Left ventricle myocardium inferior (tissue), 1 donor: ENCODE measurements around the gene ATP8A1. TPM values are rescaled to one million over a fixed set of nuclear protein-coding genes. Genes with fewer than 3 reads are reported as not detected.

Experiments
- DNase-seq: peaks from one replicate; pipeline ENCODE4 v3.0.0-alpha.2; 2020
- H3K27ac ChIP-seq: fragments of 200-600 bp; replicated peaks from 2 replicates; pipeline ENCODE4 v1.8.0; 2021
- H3K27me3 ChIP-seq: fragments of 200-600 bp; 2 replicates; pipeline ENCODE4 v1.8.0; 2021; ENCODE audit warnings: low read depth
- H3K36me3 ChIP-seq: fragments of 200-600 bp; 2 replicates; pipeline ENCODE4 v1.8.0; 2021
- H3K4me1 ChIP-seq: fragments of 200-600 bp; 2 replicates; pipeline ENCODE4 v1.8.0; 2021
- H3K4me3 ChIP-seq: fragments of 200-600 bp; 2 replicates; pipeline ENCODE4 v1.8.0; 2021; ENCODE audit warnings: mild to moderate bottlenecking, moderate library complexity
- H3K9me3 ChIP-seq: fragments of 200-600 bp; replicated peaks from 2 replicates; pipeline ENCODE4 v1.8.0; 2021
- intact Hi-C: fragments of 100-400 bp; cut with micrococcal nuclease; formaldehyde crosslinking; loops from one replicate; pipeline ENCODE4 v1.11.0; 2022
- total RNA-seq: library from RNA; stranded (reverse); fragmentation: NEBNext Ultra II Directional; extraction: Animal tissue kit (Norgen Biotek cat#: 25700); gene quantifications from one replicate; pipeline ENCODE4 v1.2.1, GENCODE V29; 2021
- TF ChIP-seq, protein P1 (sequence below): fragments of 200-600 bp; IDR thresholded peaks from 2 replicates; pipeline ENCODE4 v1.8.0; 2021; ENCODE audit warnings: antibody characterized with exemption, mild to moderate bottlenecking, borderline replicate concordance
- donor health status: DM: no; HTN: yes; CAD: no; lungs with severe emphysema.

Gene ATP8A1
- total RNA-seq, 1 donor from 2014 or later = 19.2 TPM

DNA sequence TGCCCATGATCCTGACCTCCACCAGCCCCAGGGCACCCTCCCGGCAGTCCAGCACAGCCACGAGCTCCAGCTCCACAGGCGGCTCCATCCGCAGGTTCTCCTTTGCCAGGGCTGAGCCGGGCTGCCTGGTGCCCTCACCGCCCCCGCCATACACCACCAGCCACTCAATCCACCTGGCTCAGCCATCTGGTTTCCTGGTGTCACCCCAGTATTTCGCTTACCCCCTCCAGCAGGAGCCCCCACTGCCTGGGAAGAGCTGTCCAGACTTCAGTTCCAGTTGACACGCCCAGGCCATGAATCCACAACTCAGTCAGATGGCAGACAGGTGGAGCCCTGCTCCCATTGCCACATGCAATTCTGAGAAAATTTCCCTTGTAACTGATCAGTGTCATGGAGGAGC, 255.7 kb downstream of the ATP8A1 start:
- peaks cover 8% of the 10 kb centered on the region for H3K36me3 ChIP-seq
- H3K27ac ChIP-seq = no peak overlapping the region
- TF ChIP-seq, protein P1, sequence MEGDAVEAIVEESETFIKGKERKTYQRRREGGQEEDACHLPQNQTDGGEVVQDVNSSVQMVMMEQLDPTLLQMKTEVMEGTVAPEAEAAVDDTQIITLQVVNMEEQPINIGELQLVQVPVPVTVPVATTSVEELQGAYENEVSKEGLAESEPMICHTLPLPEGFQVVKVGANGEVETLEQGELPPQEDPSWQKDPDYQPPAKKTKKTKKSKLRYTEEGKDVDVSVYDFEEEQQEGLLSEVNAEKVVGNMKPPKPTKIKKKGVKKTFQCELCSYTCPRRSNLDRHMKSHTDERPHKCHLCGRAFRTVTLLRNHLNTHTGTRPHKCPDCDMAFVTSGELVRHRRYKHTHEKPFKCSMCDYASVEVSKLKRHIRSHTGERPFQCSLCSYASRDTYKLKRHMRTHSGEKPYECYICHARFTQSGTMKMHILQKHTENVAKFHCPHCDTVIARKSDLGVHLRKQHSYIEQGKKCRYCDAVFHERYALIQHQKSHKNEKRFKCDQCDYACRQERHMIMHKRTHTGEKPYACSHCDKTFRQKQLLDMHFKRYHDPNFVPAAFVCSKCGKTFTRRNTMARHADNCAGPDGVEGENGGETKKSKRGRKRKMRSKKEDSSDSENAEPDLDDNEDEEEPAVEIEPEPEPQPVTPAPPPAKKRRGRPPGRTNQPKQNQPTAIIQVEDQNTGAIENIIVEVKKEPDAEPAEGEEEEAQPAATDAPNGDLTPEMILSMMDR = peak; percentile 14
- DNase-seq = no peak
- intact Hi-C loops = no loop called here
- peaks cover 31% of the 10 kb centered on the region for H3K4me1 ChIP-seq
- peaks cover 37% of the 10 kb centered on the region for H3K27me3 ChIP-seq
- peak overlapping the region; percentile 80 for H3K4me3 ChIP-seq
- H3K9me3 ChIP-seq = no peaks in the 10 kb centered on the region

DNA sequence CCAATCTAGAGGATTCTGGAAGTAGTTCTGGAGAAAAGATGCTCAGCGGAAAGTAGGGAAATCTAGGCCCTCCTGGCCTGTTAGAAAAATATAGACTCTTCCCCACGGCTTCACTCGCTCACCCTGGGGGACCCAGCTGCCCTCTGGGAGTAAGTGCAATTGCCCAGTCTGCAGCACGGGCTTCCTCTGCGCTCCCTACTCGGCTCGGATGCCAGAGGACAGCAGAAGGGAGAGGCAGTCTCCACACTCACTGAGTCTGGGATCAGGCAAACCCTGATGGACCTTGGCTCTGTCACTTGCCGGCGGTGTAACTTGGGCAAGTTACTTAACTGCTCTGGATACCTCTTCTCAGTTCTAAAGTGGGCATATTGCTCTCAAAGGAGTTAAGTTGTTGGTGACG, 257.5 kb downstream of the ATP8A1 start:
- DNase-seq = no peak
- Histone ChIP-seq H3K4me1 (peaks cover 31% of the 10 kb centered on the region), H3K9me3 (no peaks in the 10 kb centered on the region), H3K36me3 (peaks cover 8% of the 10 kb centered on the region), H3K27me3 (peaks cover 46% of the 10 kb centered on the region), H3K4me3 (peak overlapping the region; percentile 80), H3K27ac (peak overlapping the region; percentile 75)
- TF ChIP-seq, protein P1 = no peak
- intact Hi-C loops = no loop called here

DNA sequence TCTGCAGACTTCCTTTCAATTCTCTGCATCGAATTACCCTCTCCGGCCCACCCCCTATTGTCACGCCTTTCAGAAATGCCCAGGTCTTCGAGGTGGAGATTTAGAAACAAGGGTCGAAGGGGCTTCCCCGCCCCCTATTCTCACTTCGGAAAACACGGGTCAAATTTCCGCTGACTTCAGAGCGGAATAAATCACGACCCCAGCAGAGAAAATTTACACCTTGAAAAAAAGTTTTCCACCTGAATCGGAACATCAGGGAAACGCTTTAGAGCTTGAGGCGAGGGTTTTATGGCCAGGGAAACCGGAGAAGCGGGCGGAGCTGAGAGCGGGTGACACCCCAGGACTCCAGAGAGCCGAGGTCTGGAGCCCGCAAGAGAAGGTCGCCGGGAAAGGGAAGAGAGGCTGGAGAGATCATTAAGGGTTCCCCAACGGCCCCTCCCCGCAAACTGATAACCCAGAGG, 258.0 kb downstream of the ATP8A1 start:
- H3K27me3 ChIP-seq = peaks cover 46% of the 10 kb centered on the region
- peaks cover 8% of the 10 kb centered on the region for H3K36me3 ChIP-seq
- TF ChIP-seq, protein P1 = no peak
- peak overlapping the region; percentile 80 for H3K4me3 ChIP-seq
- peak overlapping the region; percentile 75 for H3K27ac ChIP-seq
- H3K9me3 ChIP-seq = no peaks in the 10 kb centered on the region
- peak; percentile 22 for DNase-seq
- H3K4me1 ChIP-seq = peaks cover 31% of the 10 kb centered on the region
- intact Hi-C loops = no loop called here

DNA sequence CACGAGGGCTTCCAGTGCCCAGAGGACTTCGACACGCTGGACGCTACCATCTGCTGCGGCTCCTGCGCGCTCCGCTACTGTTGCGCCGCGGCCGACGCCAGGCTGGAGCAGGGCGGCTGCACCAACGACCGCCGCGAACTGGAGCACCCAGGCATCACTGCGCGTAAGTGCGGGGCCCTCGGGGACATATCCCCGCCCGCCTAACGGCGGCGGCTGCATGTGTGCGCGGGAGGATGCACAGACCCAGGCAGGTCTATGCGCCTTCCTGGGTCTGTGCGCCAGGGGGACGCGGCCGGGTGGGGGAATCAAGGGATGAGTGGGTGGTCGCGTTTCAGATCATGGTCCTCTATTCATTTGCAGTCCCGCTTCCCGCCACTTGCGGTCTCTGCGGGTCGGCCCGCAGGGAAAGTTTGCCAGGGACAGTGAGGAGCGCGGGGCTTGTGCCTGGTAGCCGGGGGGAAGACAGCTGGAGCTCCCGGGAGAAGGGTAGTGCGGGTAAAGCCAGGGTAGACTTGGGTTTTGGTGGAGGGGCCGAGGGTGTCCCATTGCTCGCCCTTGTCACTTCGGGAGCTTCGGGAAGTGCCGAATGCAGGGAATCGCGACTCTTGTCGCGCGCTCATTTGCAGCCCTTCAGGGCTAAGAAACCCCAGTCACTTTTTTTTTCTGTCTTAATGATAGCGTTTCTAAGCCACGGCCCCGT, 258.6 kb downstream of the ATP8A1 start:
- TF ChIP-seq, protein P1 = peak; percentile 17
- intact Hi-C loops = no loop called here
- Histone ChIP-seq H3K4me1 (peaks cover 31% of the 10 kb centered on the region), H3K27ac (peak overlapping the region; percentile 75), H3K9me3 (no peaks in the 10 kb centered on the region), H3K27me3 (peaks cover 46% of the 10 kb centered on the region), H3K4me3 (peak overlapping the region; percentile 80), H3K36me3 (peaks cover 8% of the 10 kb centered on the region)
- peak; percentile 21 for DNase-seq

DNA sequence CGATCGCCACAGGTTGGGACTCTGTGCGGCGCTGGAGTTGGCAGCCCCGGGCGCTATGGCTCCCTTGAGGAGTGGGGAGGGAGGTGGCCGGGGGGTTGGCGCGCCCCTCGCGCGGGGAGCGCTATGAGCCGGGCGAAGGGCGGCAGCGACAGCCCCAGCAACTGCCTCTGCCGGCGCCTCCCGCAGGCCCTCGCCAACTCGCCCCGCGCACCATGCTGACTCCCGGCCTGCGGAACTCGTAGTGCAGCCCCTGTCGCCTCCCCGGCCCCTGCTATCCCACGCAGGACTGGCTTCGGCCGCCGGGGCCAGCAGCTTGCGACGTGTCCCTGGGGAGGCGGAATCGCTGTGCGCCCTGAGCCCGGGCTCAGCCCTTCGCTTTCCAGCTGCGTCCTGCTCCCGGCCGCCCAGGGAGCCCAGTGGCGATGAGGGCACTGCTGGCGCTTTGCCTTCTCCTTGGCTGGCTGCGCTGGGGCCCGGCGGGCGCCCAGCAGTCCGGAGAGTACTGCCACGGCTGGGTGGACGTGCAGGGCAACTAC, 259.2 kb downstream of the ATP8A1 start:
- Histone ChIP-seq H3K36me3 (peaks cover 2% of the 10 kb centered on the region), H3K9me3 (no peaks in the 10 kb centered on the region), H3K27ac (peak overlapping the region; percentile 75), H3K4me1 (peaks cover 31% of the 10 kb centered on the region), H3K4me3 (peak overlapping the region; percentile 80), H3K27me3 (peaks cover 46% of the 10 kb centered on the region)
- peak; percentile 28 for DNase-seq
- intact Hi-C loops = no loop called here
- TF ChIP-seq, protein P1 = no peak
